WTC11 (cell line): Measurements from ENCODE around the gene RASIP1. TPM values are rescaled to one million over a fixed set of nuclear protein-coding genes. Genes with fewer than 3 reads are reported as not detected.
A peak's percentile ranks its signal among the peaks of the same experiment; 100 is the strongest.

Source experiments
- ATAC-seq: fragments of 200-7000 bp; cut with Tn5 transposase; 2 replicates; pipeline ENCODE4 v1.10.0; 2021; ENCODE audit warnings: mild to moderate bottlenecking, moderate library complexity
- CTCF ChIA-PET: fragments of 300-600 bp; sonication (Branson Sonifier 250); formaldehyde crosslinking; loops from one replicate; lab custom pipeline; 2021; ENCODE audit warnings: antibody characterized with exemption; lab: Charles Lee
- POLR2A ChIA-PET: fragments of 350-600 bp; sonication (Branson Sonifier 250); formaldehyde crosslinking; loops from one replicate; lab custom pipeline; 2021; ENCODE audit warnings: antibody characterized with exemption; lab: Charles Lee
- DNase-seq: peaks from one replicate; pipeline ENCODE4 v3.0.0; 2021; ENCODE audit warnings: low spot score
- H3K27ac Mint-ChIP-seq: 2 replicates; pipeline ENCODE4 v1.8.0; 2021; ENCODE audit warnings: mixed read lengths
- H3K27me3 Mint-ChIP-seq: 2 replicates; pipeline ENCODE4 v1.8.0; 2021; ENCODE audit warnings: low read depth, mild to moderate bottlenecking, moderate library complexity, mixed read lengths
- H3K36me3 Mint-ChIP-seq: 2 replicates; pipeline ENCODE4 v1.8.0; 2021; ENCODE audit warnings: mixed read lengths
- H3K4me1 Mint-ChIP-seq: 2 replicates; pipeline ENCODE4 v1.8.0; 2022; ENCODE audit warnings: mixed read lengths
- H3K4me3 Mint-ChIP-seq: 2 replicates; pipeline ENCODE4 v1.8.0; 2021; ENCODE audit warnings: mild to moderate bottlenecking, moderate library complexity, mixed read lengths
- H3K9me3 Mint-ChIP-seq: 2 replicates; pipeline ENCODE4 v1.8.0; 2021; ENCODE audit warnings: mixed read lengths
- ATF1 ChIP-seq: sonication (generic); formaldehyde crosslinking; IDR thresholded peaks from 2 replicates; pipeline ENCODE4 v1.8.1; 2023; ENCODE audit warnings: mild to moderate bottlenecking, moderate library complexity, missing genetic modification reagents
- CBFB ChIP-seq: sonication (generic); formaldehyde crosslinking; IDR thresholded peaks from 2 replicates; pipeline ENCODE4 v1.8.1; 2022; ENCODE audit warnings: mild to moderate bottlenecking, low read depth, missing genetic modification reagents
- JAZF1 ChIP-seq: fragments of 250-450 bp; sonication (Bioruptor Pico); IDR thresholded peaks from 2 replicates; pipeline ENCODE4 v1.9.0; 2021; ENCODE audit warnings: moderate library complexity, mild to moderate bottlenecking, inconsistent platforms
- KAT7 ChIP-seq: sonication (generic); formaldehyde crosslinking; IDR thresholded peaks from 2 replicates; pipeline ENCODE4 v1.8.1; 2023; ENCODE audit warnings: missing genetic modification reagents, mild to moderate bottlenecking, borderline replicate concordance
- NFE2L1 ChIP-seq: sonication (generic); formaldehyde crosslinking; IDR thresholded peaks from 2 replicates; pipeline ENCODE4 v1.8.1; 2023; ENCODE audit warnings: missing genetic modification reagents
- NR1H2 ChIP-seq: sonication (generic); formaldehyde crosslinking; IDR thresholded peaks from 2 replicates; pipeline ENCODE4 v1.9.0; 2021; ENCODE audit warnings: mild to moderate bottlenecking, moderate library complexity, missing genetic modification reagents
- NR2C2 ChIP-seq: sonication (generic); formaldehyde crosslinking; IDR thresholded peaks from 2 replicates; pipeline ENCODE4 v1.8.0; 2022; ENCODE audit warnings: mild to moderate bottlenecking, missing genetic modification reagents
- OVOL2 ChIP-seq: fragments of 250-450 bp; sonication (Bioruptor Pico); IDR thresholded peaks from 2 replicates; pipeline ENCODE4 v1.9.0; 2021; ENCODE audit warnings: mild to moderate bottlenecking, borderline replicate concordance
- RELA ChIP-seq: sonication (generic); formaldehyde crosslinking; IDR thresholded peaks from 2 replicates; pipeline ENCODE4 v1.8.1; 2022; ENCODE audit warnings: missing genetic modification reagents, mild to moderate bottlenecking, borderline replicate concordance
- TP53 ChIP-seq: sonication (generic); formaldehyde crosslinking; IDR thresholded peaks from 2 replicates; pipeline ENCODE4 v1.8.1; 2023; ENCODE audit warnings: mild to moderate bottlenecking, missing genetic modification reagents
- ZNF138 ChIP-seq: sonication (generic); formaldehyde crosslinking; conservative IDR thresholded peaks from 2 replicates; pipeline ENCODE4 v1.8.1; 2022; ENCODE audit warnings: mild to moderate bottlenecking, moderate library complexity, missing genetic modification reagents
- ZNF263 ChIP-seq: sonication (generic); formaldehyde crosslinking; IDR thresholded peaks from 2 replicates; pipeline ENCODE4 v1.8.1; 2022; ENCODE audit warnings: low read depth, mild to moderate bottlenecking, moderate library complexity, missing genetic modification reagents
- ZNF281 ChIP-seq: sonication (generic); formaldehyde crosslinking; IDR thresholded peaks from 2 replicates; pipeline ENCODE4 v1.8.0; 2023; ENCODE audit warnings: mild to moderate bottlenecking, missing genetic modification reagents
- ZNF423 ChIP-seq: fragments of 250-450 bp; sonication (Bioruptor Pico); IDR thresholded peaks from 2 replicates; pipeline ENCODE4 v2.1.2; 2022; ENCODE audit warnings: mild to moderate bottlenecking, moderate library complexity
- ZNF671 ChIP-seq: fragments of 250-450 bp; sonication (Bioruptor Pico); IDR thresholded peaks from 2 replicates; pipeline ENCODE4 v1.8.0; 2021; ENCODE audit warnings: mild to moderate bottlenecking
- total RNA-seq: library from RNA; stranded (reverse); gene quantifications from 3 replicates; pipeline ENCODE4 v1.2.3, GENCODE V29; 2021
- TF ChIP-seq, protein P1 (sequence below): fragments of 250-450 bp; sonication (Bioruptor Pico); IDR thresholded peaks from 2 replicates; pipeline ENCODE4 v1.9.0; 2021; ENCODE audit warnings: mild to moderate bottlenecking, borderline replicate concordance
- TF ChIP-seq, protein P2 (sequence below): sonication (generic); formaldehyde crosslinking; IDR thresholded peaks from 2 replicates; pipeline ENCODE4 v1.8.1; 2023; ENCODE audit warnings: mild to moderate bottlenecking, missing genetic modification reagents
- TF ChIP-seq, protein P3 (sequence below): sonication (generic); formaldehyde crosslinking; IDR thresholded peaks from 2 replicates; pipeline ENCODE4 v1.8.1; 2022; ENCODE audit warnings: low read depth, missing genetic modification reagents, borderline replicate concordance
- TF ChIP-seq, protein P4 (sequence below): sonication (generic); formaldehyde crosslinking; IDR thresholded peaks from 2 replicates; pipeline ENCODE4 v1.8.0; 2022; ENCODE audit warnings: missing genetic modification reagents
- TF ChIP-seq, protein P5 (sequence below): sonication (generic); formaldehyde crosslinking; IDR thresholded peaks from 2 replicates; pipeline ENCODE4 v1.8.0; 2022; ENCODE audit warnings: mild to moderate bottlenecking, missing genetic modification reagents
- TF ChIP-seq, protein P6 (sequence below): fragments of 250-450 bp; sonication (Bioruptor Pico); IDR thresholded peaks from 2 replicates; pipeline ENCODE4 v1.9.0; 2021; ENCODE audit warnings: moderate library complexity, mild to moderate bottlenecking, inconsistent platforms, borderline replicate concordance

RASIP1 gene
- total RNA-seq, 1 experiment from 2014 or later: 4.4 TPM

DNA sequence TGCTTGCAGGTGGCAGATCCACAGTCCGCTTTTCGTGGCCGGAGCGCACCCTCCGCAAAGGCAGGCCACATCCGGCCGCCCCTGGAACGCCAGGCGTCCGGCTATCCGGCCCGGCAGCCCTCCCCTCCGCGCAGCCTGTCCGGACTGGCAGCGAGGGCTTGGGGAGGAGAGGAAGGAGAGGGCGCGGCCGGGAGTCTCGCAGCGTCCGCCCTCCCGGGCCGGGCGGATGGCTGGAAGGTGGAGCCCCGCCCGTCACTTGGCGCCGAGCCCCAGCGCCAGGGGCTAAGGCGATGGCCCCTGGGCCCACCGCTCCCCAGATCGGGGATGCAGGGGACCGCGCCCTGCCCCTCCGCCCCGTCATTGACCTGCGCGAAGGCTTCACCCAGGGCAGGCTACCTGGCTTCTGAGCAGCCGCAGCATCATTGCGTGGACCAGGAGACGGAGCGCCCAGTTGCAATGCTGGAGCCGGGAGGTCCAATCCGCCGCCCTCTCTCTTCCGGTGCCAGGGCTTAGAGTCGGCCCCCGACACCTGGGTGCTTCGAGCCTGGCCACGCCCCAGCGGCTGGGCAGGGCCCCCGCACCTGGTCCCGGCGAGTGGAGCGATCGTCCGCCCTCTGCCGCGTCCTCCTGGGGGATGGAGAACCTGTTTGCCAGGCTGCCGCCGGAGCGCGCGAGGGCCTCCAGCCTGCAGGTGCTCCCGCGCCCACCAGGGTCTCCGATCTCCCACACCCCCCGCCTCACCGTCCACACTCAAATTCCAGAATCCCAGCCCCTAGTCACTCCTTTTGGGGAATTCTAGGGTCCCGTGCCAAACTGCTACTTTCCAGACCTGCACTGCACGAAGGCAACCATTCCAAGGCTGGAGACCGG, 12.3 kb upstream of the RASIP1 start, which contains the start of gene FUT1:
FUT1 (minus strand) TSS at position 146 of the 870 bp plus-strand sequence. CDS start 1,360 bp downstream, outside the sequence.
- peak; percentile 89 for ATAC-seq
- DNase-seq: peak; percentile 96
- ChIA-PET POLR2A (interaction anchor here (1.7 kb wide), 1 partner anchor 14 kb away, joined by 4 read pairs; no protein-coding TSS in a partner anchor), CTCF (interaction anchor here (1.0 to 1.1 kb wide), 2 partner anchors 39 to 218 kb away, joined by 3 to 7 read pairs; no protein-coding TSS in a partner anchor)
- peaks cover 18% of the 10 kb centered on the region; the same call in 1 of the 2 replicates for H3K36me3 Mint-ChIP-seq
- no peaks in the 10 kb centered on the region for H3K9me3 Mint-ChIP-seq
- peaks cover 10% of the 10 kb centered on the region for H3K27me3 Mint-ChIP-seq
- peak within 1 kb of the TSS; percentile 91 for H3K27ac Mint-ChIP-seq
- H3K4me3 Mint-ChIP-seq: peak within 1 kb of the TSS; percentile 95
- H3K4me1 Mint-ChIP-seq: peaks cover 43% of the 10 kb centered on the region
- TF ChIP-seq ZNF281 (CRISPR knock-in tag) (no peak), NR1H2 (CRISPR knock-in tag) (no peak), RELA (CRISPR knock-in tag) (no peak), OVOL2 (no peak), ZNF263 (peak; percentile 71; the same call in 1 of the 2 replicates), NR2C2 (no peak), ZNF671 (CRISPR knock-in tag) (no peak), ZNF423 (CRISPR knock-in tag) (no peak), NFE2L1 (no peak), CBFB (CRISPR knock-in tag) (peak; percentile 96), TP53 (CRISPR knock-in tag) (peak; percentile 69), KAT7 (CRISPR knock-in tag) (no peak), ATF1 (no peak; the same call in 1 of the 2 replicates), ZNF138 (CRISPR knock-in tag) (peak; percentile 76; the same call in 1 of the 2 replicates), JAZF1 (CRISPR knock-in tag) (no peak)
- TF ChIP-seq, protein P1, sequence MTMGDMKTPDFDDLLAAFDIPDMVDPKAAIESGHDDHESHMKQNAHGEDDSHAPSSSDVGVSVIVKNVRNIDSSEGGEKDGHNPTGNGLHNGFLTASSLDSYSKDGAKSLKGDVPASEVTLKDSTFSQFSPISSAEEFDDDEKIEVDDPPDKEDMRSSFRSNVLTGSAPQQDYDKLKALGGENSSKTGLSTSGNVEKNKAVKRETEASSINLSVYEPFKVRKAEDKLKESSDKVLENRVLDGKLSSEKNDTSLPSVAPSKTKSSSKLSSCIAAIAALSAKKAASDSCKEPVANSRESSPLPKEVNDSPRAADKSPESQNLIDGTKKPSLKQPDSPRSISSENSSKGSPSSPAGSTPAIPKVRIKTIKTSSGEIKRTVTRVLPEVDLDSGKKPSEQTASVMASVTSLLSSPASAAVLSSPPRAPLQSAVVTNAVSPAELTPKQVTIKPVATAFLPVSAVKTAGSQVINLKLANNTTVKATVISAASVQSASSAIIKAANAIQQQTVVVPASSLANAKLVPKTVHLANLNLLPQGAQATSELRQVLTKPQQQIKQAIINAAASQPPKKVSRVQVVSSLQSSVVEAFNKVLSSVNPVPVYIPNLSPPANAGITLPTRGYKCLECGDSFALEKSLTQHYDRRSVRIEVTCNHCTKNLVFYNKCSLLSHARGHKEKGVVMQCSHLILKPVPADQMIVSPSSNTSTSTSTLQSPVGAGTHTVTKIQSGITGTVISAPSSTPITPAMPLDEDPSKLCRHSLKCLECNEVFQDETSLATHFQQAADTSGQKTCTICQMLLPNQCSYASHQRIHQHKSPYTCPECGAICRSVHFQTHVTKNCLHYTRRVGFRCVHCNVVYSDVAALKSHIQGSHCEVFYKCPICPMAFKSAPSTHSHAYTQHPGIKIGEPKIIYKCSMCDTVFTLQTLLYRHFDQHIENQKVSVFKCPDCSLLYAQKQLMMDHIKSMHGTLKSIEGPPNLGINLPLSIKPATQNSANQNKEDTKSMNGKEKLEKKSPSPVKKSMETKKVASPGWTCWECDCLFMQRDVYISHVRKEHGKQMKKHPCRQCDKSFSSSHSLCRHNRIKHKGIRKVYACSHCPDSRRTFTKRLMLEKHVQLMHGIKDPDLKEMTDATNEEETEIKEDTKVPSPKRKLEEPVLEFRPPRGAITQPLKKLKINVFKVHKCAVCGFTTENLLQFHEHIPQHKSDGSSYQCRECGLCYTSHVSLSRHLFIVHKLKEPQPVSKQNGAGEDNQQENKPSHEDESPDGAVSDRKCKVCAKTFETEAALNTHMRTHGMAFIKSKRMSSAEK (CRISPR knock-in tag): no peak
- TF ChIP-seq, protein P2, sequence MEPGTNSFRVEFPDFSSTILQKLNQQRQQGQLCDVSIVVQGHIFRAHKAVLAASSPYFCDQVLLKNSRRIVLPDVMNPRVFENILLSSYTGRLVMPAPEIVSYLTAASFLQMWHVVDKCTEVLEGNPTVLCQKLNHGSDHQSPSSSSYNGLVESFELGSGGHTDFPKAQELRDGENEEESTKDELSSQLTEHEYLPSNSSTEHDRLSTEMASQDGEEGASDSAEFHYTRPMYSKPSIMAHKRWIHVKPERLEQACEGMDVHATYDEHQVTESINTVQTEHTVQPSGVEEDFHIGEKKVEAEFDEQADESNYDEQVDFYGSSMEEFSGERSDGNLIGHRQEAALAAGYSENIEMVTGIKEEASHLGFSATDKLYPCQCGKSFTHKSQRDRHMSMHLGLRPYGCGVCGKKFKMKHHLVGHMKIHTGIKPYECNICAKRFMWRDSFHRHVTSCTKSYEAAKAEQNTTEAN (CRISPR knock-in tag): no peak; the same call in 1 of the 2 replicates
- TF ChIP-seq, protein P3, sequence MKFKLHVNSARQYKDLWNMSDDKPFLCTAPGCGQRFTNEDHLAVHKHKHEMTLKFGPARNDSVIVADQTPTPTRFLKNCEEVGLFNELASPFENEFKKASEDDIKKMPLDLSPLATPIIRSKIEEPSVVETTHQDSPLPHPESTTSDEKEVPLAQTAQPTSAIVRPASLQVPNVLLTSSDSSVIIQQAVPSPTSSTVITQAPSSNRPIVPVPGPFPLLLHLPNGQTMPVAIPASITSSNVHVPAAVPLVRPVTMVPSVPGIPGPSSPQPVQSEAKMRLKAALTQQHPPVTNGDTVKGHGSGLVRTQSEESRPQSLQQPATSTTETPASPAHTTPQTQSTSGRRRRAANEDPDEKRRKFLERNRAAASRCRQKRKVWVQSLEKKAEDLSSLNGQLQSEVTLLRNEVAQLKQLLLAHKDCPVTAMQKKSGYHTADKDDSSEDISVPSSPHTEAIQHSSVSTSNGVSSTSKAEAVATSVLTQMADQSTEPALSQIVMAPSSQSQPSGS (CRISPR knock-in tag): no peak
- TF ChIP-seq, protein P4, sequence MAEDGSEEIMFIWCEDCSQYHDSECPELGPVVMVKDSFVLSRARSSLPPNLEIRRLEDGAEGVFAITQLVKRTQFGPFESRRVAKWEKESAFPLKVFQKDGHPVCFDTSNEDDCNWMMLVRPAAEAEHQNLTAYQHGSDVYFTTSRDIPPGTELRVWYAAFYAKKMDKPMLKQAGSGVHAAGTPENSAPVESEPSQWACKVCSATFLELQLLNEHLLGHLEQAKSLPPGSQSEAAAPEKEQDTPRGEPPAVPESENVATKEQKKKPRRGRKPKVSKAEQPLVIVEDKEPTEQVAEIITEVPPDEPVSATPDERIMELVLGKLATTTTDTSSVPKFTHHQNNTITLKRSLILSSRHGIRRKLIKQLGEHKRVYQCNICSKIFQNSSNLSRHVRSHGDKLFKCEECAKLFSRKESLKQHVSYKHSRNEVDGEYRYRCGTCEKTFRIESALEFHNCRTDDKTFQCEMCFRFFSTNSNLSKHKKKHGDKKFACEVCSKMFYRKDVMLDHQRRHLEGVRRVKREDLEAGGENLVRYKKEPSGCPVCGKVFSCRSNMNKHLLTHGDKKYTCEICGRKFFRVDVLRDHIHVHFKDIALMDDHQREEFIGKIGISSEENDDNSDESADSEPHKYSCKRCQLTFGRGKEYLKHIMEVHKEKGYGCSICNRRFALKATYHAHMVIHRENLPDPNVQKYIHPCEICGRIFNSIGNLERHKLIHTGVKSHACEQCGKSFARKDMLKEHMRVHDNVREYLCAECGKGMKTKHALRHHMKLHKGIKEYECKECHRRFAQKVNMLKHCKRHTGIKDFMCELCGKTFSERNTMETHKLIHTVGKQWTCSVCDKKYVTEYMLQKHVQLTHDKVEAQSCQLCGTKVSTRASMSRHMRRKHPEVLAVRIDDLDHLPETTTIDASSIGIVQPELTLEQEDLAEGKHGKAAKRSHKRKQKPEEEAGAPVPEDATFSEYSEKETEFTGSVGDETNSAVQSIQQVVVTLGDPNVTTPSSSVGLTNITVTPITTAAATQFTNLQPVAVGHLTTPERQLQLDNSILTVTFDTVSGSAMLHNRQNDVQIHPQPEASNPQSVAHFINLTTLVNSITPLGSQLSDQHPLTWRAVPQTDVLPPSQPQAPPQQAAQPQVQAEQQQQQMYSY: peak; percentile 100
- TF ChIP-seq, protein P5, sequence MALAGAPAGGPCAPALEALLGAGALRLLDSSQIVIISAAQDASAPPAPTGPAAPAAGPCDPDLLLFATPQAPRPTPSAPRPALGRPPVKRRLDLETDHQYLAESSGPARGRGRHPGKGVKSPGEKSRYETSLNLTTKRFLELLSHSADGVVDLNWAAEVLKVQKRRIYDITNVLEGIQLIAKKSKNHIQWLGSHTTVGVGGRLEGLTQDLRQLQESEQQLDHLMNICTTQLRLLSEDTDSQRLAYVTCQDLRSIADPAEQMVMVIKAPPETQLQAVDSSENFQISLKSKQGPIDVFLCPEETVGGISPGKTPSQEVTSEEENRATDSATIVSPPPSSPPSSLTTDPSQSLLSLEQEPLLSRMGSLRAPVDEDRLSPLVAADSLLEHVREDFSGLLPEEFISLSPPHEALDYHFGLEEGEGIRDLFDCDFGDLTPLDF (CRISPR knock-in tag): no peak
- TF ChIP-seq, protein P6, sequence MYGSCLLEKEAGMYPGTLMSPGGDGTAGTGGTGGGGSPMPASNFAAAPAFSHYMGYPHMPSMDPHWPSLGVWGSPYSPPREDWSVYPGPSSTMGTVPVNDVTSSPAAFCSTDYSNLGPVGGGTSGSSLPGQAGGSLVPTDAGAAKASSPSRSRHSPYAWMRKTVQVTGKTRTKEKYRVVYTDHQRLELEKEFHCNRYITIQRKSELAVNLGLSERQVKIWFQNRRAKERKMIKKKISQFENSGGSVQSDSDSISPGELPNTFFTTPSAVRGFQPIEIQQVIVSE (CRISPR knock-in tag): no peak
